ENCODE measurements around the gene SLC12A5. TPM values are rescaled to one million over a fixed set of nuclear protein-coding genes. Genes with fewer than 3 reads are reported as not detected.

The SLC12A5 gene
- polyA plus RNA-seq, 2 of the 4 experiments (the other 2 are of a cell fraction): 3.0 to 10.8 TPM

- DNase-seq (ENCODE audit: low read depth in 1 of 2, low spot score in 1 of 2) (no peak), ATAC-seq (no peak), FAIRE-seq (no peak)
- H3K4me2 ChIP-seq: no peak overlapping the region
- no peaks in the 10 kb centered on the region for H3K4me1 ChIP-seq
- 100% methylated on average over 2 of the region's 2 CpGs for WGBS (ENCODE audit: missing lambda C conversion rate)
- H3K27ac ChIP-seq: no peak overlapping the region
- H3K4me3 ChIP-seq: no peak overlapping the region
- TF ChIP-seq KDM5A (IDR thresholded peaks at IDR 0.05) (no peak), FOSB (CRISPR knock-in tag; IDR thresholded peaks at IDR 0.05) (no peak), USF2 (IDR thresholded peaks at IDR 0.05) (no peak), HOXB5 (CRISPR knock-in tag; IDR thresholded peaks at IDR 0.05) (no peak), BCL3 (IDR thresholded peaks at IDR 0.05) (no peak), RARB (CRISPR knock-in tag; IDR thresholded peaks at IDR 0.05) (no peak), RCOR1 (IDR thresholded peaks at IDR 0.05; ENCODE audit: low read depth, low read length) (no peak), ELK1 (IDR thresholded peaks at IDR 0.05; ENCODE audit: low read depth, low read length) (no peak), MAX (IDR thresholded peaks at IDR 0.05) (no peak), HOXB13 (CRISPR knock-in tag; IDR thresholded peaks at IDR 0.05; ENCODE audit: low read depth) (no peak), JUN (IDR thresholded peaks at IDR 0.05) (no peak), GATA3 (IDR thresholded peaks at IDR 0.05; ENCODE audit: borderline replicate concordance) (no peak), ESRRA (IDR thresholded peaks at IDR 0.05; ENCODE audit: borderline replicate concordance, low read length) (no peak), EHF (CRISPR knock-in tag; IDR thresholded peaks at IDR 0.05) (no peak), PHF8 (IDR thresholded peaks at IDR 0.05; ENCODE audit: borderline replicate concordance, low read depth) (no peak), HES2 (IDR thresholded peaks at IDR 0.05) (no peak), POLR2A (IDR thresholded peaks at IDR 0.05; ENCODE audit: low read length) (no peak), MAFK (IDR thresholded peaks at IDR 0.05; ENCODE audit: partially characterized antibody) (no peak), POLR2AphosphoS2 (conservative IDR thresholded peaks at IDR 0.05; ENCODE audit: low read length) (no peak)
- H3K9me3 ChIP-seq: no peaks in the 10 kb centered on the region
- POLR2A ChIA-PET: no interaction called here
- CTCF ChIA-PET: interaction anchor here (1.2 to 2.7 kb wide), 2 partner anchors 16 to 38 kb away, joined by 3 to 11 read pairs; no protein-coding TSS in a partner anchor
Measured at GRCh38 chr20:46060301-46060881, 31.4 kb downstream of the SLC12A5 start.

GRCh38 chr20:46060975-46061374 lies 32.0 kb downstream of the SLC12A5 start:
- no peak for FAIRE-seq
- Histone ChIP-seq H3K4me2 (no peak overlapping the region), H3K4me1 (no peaks in the 10 kb centered on the region), H3K27ac (no peak overlapping the region), H3K4me3 (no peak overlapping the region), H3K9me3 (no peaks in the 10 kb centered on the region)
- no peak for ATAC-seq
- WGBS (ENCODE audit: missing lambda C conversion rate): 94% methylated on average over 4 of the region's 4 CpGs
- ChIA-PET CTCF (interaction anchor here (1.2 to 2.7 kb wide), 4 partner anchors 16 to 38 kb away, joined by 3 to 11 read pairs (median 3); no protein-coding TSS in a partner anchor), POLR2A (no interaction called here)
- DNase-seq (ENCODE audit: low read depth in 1 of 2, low spot score in 1 of 2): no peak
- TF ChIP-seq BHLHE40 (IDR thresholded peaks at IDR 0.05; ENCODE audit: low read depth, low read length): no peak
- TF ChIP-seq JUN (IDR thresholded peaks at IDR 0.05): no peak
- no peak for TF ChIP-seq ZC3H11A (IDR thresholded peaks at IDR 0.05)
- TF ChIP-seq HMGXB4 (CRISPR knock-in tag; IDR thresholded peaks at IDR 0.05; ENCODE audit: borderline replicate concordance): no peak
- no peak for TF ChIP-seq CBX8 (IDR thresholded peaks at IDR 0.05)
- TF ChIP-seq HOXB5 (CRISPR knock-in tag; IDR thresholded peaks at IDR 0.05): no peak
- TF ChIP-seq MAFK (IDR thresholded peaks at IDR 0.05; ENCODE audit: partially characterized antibody): no peak
- no peak for TF ChIP-seq PHF8 (IDR thresholded peaks at IDR 0.05; ENCODE audit: borderline replicate concordance, low read depth)
